ENCODE results near the gene HIP1R.
A peak's percentile ranks its signal among the peaks of the same experiment; 100 is the strongest.
"Not testable (repeated sequence)": the region's sequence is repeated elsewhere in the genome, so short reads cannot be mapped to it uniquely, and the experiment has no call there.

Gene HIP1R

DNA sequence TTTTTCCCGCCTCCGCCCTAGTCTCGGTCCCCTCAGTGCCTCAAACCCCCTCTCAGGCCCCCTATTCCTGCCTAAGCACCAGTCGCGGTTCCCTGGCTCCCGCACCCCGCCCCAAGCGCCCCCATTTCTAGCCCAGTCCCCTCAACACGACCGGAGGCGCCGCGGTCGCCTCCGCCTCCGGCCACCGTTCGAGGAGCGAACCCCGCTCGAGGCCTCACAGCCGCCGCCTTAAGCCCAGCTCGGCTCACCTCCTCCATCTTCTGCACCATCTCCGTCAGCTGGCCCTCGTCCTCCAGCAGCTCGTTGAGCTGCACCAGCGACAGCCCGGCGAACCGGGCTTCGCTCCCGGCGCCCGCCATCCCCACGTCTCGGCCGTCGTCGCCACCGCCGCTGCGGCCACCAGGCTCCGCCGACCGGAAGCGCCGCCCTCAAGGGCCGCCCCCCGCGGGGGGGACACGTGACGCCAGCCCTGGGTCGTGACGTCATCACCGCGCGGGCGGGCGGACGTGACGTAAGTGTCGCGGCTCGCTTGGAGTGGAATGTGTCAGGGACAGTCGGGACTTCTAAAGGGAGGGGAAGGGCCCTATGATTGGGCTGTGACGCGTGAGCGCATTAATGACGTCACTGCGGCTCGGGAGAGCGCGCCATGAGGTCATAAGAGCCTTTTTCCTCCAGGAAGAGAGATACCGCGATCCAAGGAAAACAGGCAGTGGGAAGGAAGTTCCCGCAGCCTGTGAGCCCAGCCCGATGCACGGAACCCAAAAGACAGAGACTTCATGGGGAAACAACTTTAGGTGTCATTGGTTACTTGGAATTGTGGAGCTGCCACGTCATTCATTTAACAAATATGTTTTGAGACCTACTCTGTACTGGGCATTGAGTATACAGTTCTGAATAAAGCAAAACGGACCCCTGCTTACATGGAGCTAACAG lies 60.7 kb downstream of the HIP1R start, which contains the start of gene VPS37B:
TSS of gene VPS37B (minus strand) at position 421 of the 933 bp plus-strand sequence. CDS start at position 359, 62 bp downstream.
- Mint-ChIP-seq H3K27me3 (no peaks in the 10 kb centered on the region), H3K27ac (peak within 1 kb of the TSS; percentile 99), H3K4me3 (peak within 1 kb of the TSS; percentile 95 to 96), H3K9me3 (peaks cover 0 to 8% of the 10 kb centered on the region in 2 donors), H3K4me1 (ENCODE audit: low read depth in 2 of 2) (peaks cover 54 to 81% of the 10 kb centered on the region in 2 donors), H3K36me3 (ENCODE audit: insufficient read depth) (peaks cover 37% of the 10 kb centered on the region)
- ATAC-seq (replicated peaks) = peak; percentile 67
- DNase-seq = peak; percentile 92 to 95 (median 95)

GRCh38 chr12:122896662-122897061 lies 61.4 kb downstream of the HIP1R start:
- peaks cover 54 to 78% of the 10 kb centered on the region in 2 donors for H3K4me1 Mint-ChIP-seq (ENCODE audit: low read depth in 2 of 2)
- no peak for ATAC-seq (replicated peaks)
- peak overlapping the region; percentile 99 for H3K27ac Mint-ChIP-seq
- peaks cover 0 to 8% of the 10 kb centered on the region in 2 donors for H3K9me3 Mint-ChIP-seq
- DNase-seq = no peak
- H3K36me3 Mint-ChIP-seq (ENCODE audit: insufficient read depth) = peaks cover 37% of the 10 kb centered on the region
- H3K27me3 Mint-ChIP-seq = no peaks in the 10 kb centered on the region
- H3K4me3 Mint-ChIP-seq = peak overlapping the region; percentile 95 to 96

DNA sequence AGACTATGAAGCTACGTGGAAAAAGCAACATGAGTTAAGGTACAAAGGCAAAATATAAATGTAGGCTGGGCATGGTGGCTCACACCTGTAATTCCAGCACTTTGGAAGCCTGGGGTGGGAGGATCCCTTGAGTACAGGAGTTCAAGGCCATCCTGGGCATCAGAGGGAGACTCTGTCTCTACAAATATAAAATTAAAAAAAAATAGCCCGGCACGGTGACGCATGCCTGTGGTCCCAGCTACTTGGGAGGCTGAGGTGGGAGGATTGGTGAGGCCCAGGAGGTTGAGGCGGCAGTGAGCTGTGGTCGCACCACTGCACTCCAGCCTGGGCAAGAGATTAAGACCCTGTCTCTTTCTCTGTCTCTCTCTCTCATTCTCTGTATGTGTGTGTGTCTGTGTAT lies 64.6 kb downstream of the HIP1R start:
- peaks cover 0 to 8% of the 10 kb centered on the region in 2 donors for H3K9me3 Mint-ChIP-seq
- peak overlapping the region; percentile 38 to 58 for H3K4me3 Mint-ChIP-seq
- peak overlapping the region; percentile 99 for H3K27ac Mint-ChIP-seq
- H3K4me1 Mint-ChIP-seq (ENCODE audit: low read depth in 2 of 2) = peaks cover 49 to 55% of the 10 kb centered on the region in 2 donors
- DNase-seq = no peak
- no peak for ATAC-seq (replicated peaks)
- H3K27me3 Mint-ChIP-seq = no peaks in the 10 kb centered on the region
- peaks cover 19% of the 10 kb centered on the region for H3K36me3 Mint-ChIP-seq (ENCODE audit: insufficient read depth)

DNA sequence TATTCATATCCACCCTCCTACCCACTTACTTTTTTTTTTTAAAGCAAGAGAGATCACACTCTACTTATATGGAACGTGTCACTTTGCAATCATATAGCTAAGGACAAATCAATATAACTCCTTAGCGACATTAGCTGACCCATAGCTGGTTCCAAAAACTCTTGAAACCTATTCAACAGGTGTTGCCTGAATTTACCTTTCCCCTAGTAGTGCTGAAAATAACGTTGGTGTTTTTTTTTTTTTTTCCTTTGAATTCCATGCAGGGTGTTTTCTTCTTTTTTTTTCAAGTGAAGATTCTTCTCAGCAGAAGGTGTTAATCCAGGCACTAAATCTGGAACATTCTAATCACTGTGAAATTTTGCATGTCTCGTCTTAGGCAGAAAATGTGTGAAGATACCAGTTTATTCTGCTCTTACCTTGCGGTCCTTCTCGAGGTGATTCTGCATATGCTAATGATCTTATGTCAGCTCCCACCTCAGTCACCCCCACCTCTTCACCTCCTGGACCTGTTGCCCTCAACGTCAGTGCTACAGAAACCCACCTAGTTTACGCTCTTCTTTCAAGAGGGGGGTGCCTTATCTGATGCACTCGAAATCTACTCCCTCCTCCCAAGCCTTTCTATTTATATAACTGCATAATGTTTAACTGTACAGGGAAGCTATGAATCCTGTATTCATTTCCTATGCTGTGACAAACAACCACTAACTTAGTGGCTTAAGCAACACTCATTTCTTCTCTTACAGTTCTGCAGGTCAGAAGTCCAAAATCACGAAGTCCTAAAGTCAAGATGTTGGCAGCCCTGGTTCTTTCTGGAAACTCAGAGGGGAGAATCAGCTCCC lies 67.8 kb downstream of the HIP1R start:
- no peaks in the 10 kb centered on the region for H3K9me3 Mint-ChIP-seq
- no peak overlapping the region for H3K4me3 Mint-ChIP-seq
- DNase-seq (no peak), ATAC-seq (replicated peaks) (no peak)
- no peak overlapping the region for H3K27ac Mint-ChIP-seq
- peaks cover 30% of the 10 kb centered on the region in 2 donors for H3K4me1 Mint-ChIP-seq (ENCODE audit: low read depth in 2 of 2)
- H3K27me3 Mint-ChIP-seq = no peaks in the 10 kb centered on the region
- H3K36me3 Mint-ChIP-seq (ENCODE audit: insufficient read depth) = no peaks in the 10 kb centered on the region

DNA sequence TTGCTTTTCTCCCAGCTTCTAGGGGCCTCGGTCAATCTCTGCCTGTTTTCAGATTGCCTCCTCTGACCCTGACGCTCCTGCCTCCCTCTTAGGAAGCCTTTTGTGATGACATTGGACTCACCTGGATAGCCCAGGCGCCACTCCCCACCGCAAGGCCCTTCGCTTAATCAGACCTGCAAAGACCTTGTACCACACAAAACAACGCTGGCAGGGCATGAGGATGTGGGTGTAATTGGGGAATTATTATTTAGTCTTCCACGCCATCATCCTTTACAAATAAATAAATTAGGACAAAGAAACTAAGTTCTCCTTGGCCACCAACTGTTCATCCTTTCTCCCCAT lies 68.4 kb downstream of the HIP1R start:
- DNase-seq (no peak), ATAC-seq (replicated peaks) (no peak)
- Mint-ChIP-seq H3K9me3 (no peaks in the 10 kb centered on the region), H3K4me3 (no peak overlapping the region), H3K4me1 (ENCODE audit: low read depth in 2 of 2) (peaks cover 26 to 27% of the 10 kb centered on the region in 2 donors), H3K27ac (peak overlapping the region in 1 of 2 donors; percentile 9), H3K36me3 (ENCODE audit: insufficient read depth) (no peaks in the 10 kb centered on the region), H3K27me3 (no peaks in the 10 kb centered on the region)

GRCh38 chr12:122905258-122905657 lies 70.0 kb downstream of the HIP1R start:
- not testable (repeated sequence) for H3K27ac Mint-ChIP-seq; H3K36me3 Mint-ChIP-seq (ENCODE audit: insufficient read depth); H3K27me3 Mint-ChIP-seq; H3K9me3 Mint-ChIP-seq; ATAC-seq (replicated peaks); H3K4me3 Mint-ChIP-seq; DNase-seq
- peaks cover 12 to 14% of the 10 kb centered on the region in 2 donors for H3K4me1 Mint-ChIP-seq (ENCODE audit: low read depth in 2 of 2)

DNA sequence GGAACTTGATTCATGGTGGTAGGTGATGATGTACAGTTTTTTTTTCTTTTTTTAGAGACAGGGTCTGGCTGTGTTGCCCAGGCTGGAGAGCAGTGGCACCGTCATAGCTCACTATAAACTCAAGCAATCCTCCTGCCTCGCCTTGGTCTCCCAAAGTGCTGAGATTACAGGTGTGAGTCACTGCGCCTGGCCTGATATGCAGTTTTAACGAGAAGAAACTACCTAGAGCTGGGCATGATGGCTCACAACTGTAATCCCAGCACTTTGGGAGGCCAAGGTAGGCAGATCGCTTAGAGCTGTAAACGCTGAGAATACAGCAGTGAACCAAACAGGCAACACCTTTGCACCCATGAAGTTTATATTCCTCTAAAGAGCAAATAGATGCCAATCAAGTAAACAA lies 73.7 kb downstream of the HIP1R start:
- ATAC-seq (replicated peaks) (no peak), DNase-seq (no peak)
- Mint-ChIP-seq H3K4me1 (ENCODE audit: low read depth in 2 of 2) (no peaks in the 10 kb centered on the region), H3K9me3 (no peaks in the 10 kb centered on the region), H3K4me3 (no peak overlapping the region), H3K27me3 (no peaks in the 10 kb centered on the region), H3K36me3 (ENCODE audit: insufficient read depth) (peaks cover 3% of the 10 kb centered on the region), H3K27ac (no peak overlapping the region)

DNA sequence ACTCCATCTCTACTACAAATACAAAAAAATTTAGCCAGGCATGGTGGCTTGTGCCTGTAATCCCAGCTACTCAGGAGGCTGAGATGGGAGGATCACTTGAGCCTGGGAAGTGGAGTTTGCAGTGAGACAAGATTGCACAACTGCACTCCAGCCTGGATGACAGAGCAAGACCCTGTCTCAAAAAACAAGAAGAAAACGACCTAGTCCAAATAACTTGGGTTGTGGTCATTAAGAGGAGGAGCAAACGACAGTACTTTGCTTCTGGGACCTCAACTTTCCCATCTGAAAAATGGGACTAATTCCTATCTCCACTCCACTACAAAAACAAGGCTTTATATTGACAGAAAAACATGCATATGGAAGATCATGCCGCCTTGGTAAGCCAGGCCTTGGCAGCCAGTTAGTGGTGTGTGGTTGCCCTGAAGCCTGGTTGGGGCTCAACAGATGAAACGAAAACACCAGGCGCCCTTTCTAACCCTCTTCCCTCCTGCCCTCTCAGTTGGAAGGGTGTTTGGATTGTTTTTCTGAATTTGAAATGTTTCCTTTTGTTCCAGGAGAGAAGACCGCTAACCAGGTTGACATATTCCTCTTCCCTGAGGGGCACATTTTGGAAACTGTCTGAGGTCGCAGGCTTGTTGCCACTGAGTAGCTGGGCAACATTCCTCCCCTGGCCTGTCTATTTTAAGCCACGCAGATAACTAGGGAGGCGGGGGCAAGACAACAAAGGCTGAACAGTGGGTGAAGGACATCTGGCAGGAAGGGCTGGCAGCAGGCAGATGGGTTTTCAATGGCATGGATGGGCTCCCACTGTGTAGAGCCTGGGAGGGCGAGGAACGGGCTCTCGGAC lies 74.4 kb downstream of the HIP1R start:
- ATAC-seq (replicated peaks) (no peak), DNase-seq (no peak)
- H3K4me1 Mint-ChIP-seq (ENCODE audit: low read depth in 2 of 2) = no peaks in the 10 kb centered on the region
- H3K27me3 Mint-ChIP-seq = no peaks in the 10 kb centered on the region
- H3K9me3 Mint-ChIP-seq = no peaks in the 10 kb centered on the region
- H3K4me3 Mint-ChIP-seq = no peak overlapping the region
- H3K27ac Mint-ChIP-seq = peak overlapping the region in 1 of 2 donors; percentile 71
- H3K36me3 Mint-ChIP-seq (ENCODE audit: insufficient read depth) = peaks cover 3% of the 10 kb centered on the region
